ENCODE measurements around the gene ASPDH. TPM values are rescaled to one million over a fixed set of nuclear protein-coding genes. Genes with fewer than 3 reads are reported as not detected.

The ASPDH gene
- total RNA-seq, 1 experiment from 2014 or later, result not detected

DNA sequence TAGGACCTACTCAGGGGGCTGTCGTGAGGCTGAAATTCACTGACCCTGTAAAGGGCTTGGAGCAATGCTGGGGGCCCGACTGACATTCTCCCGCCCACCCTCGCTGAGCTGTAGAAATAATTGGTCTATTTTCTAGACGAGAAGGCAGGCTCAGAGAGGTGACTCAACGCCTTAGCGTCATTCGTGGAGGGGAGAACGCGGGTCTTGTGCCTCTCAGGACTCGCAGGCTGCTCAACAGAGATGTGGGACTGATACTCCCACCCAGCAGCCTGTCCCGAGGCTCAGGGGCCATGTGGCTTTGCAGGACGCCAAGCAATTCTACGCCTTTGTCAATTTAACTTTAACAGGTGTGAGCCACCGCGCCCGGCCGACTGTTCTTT is 23.6 kb upstream of the ASPDH start:
- TF ChIP-seq, protein P1, sequence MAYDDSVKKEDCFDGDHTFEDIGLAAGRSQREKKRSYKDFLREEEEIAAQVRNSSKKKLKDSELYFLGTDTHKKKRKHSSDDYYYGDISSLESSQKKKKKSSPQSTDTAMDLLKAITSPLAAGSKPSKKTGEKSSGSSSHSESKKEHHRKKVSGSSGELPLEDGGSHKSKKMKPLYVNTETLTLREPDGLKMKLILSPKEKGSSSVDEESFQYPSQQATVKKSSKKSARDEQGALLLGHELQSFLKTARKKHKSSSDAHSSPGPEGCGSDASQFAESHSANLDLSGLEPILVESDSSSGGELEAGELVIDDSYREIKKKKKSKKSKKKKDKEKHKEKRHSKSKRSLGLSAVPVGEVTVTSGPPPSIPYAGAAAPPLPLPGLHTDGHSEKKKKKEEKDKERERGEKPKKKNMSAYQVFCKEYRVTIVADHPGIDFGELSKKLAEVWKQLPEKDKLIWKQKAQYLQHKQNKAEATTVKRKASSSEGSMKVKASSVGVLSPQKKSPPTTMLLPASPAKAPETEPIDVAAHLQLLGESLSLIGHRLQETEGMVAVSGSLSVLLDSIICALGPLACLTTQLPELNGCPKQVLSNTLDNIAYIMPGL (CRISPR knock-in tag; IDR thresholded peaks at IDR 0.05), result no peak
- TF ChIP-seq ZNF396 (CRISPR knock-in tag; IDR thresholded peaks at IDR 0.05; ENCODE audit: borderline replicate concordance), result no peak
- TF ChIP-seq MYBL2 (CRISPR knock-in tag; IDR thresholded peaks at IDR 0.05), result 0 out of 2 replicates have a peak, but pooled peaks have one; percentile 23
- TF ChIP-seq, protein P2, sequence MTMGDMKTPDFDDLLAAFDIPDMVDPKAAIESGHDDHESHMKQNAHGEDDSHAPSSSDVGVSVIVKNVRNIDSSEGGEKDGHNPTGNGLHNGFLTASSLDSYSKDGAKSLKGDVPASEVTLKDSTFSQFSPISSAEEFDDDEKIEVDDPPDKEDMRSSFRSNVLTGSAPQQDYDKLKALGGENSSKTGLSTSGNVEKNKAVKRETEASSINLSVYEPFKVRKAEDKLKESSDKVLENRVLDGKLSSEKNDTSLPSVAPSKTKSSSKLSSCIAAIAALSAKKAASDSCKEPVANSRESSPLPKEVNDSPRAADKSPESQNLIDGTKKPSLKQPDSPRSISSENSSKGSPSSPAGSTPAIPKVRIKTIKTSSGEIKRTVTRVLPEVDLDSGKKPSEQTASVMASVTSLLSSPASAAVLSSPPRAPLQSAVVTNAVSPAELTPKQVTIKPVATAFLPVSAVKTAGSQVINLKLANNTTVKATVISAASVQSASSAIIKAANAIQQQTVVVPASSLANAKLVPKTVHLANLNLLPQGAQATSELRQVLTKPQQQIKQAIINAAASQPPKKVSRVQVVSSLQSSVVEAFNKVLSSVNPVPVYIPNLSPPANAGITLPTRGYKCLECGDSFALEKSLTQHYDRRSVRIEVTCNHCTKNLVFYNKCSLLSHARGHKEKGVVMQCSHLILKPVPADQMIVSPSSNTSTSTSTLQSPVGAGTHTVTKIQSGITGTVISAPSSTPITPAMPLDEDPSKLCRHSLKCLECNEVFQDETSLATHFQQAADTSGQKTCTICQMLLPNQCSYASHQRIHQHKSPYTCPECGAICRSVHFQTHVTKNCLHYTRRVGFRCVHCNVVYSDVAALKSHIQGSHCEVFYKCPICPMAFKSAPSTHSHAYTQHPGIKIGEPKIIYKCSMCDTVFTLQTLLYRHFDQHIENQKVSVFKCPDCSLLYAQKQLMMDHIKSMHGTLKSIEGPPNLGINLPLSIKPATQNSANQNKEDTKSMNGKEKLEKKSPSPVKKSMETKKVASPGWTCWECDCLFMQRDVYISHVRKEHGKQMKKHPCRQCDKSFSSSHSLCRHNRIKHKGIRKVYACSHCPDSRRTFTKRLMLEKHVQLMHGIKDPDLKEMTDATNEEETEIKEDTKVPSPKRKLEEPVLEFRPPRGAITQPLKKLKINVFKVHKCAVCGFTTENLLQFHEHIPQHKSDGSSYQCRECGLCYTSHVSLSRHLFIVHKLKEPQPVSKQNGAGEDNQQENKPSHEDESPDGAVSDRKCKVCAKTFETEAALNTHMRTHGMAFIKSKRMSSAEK (CRISPR knock-in tag; IDR thresholded peaks at IDR 0.05; ENCODE audit: borderline replicate concordance), result no peak
- H3K36me3 Mint-ChIP-seq, result peaks cover 15% of the 10 kb centered on the region
- no peak overlapping the region for H3K27ac Mint-ChIP-seq
- ChIA-PET CTCF (interaction anchor here (0.7 to 8.5 kb wide), 71 partner anchors 9 to 465 kb away, joined by 3 to 200 read pairs (median 5); partner anchors contain the start of genes C19orf81, CLEC11A, JOSD2 and MYBPC2), POLR2A (interaction anchor here (0.6 to 1.2 kb wide), 3 partner anchors 19 to 168 kb away, joined by 3 to 5 read pairs (median 3); no protein-coding TSS in a partner anchor)
- ATAC-seq (no peak; the same call in 1 of the 2 replicates), DNase-seq (ENCODE audit: low spot score) (no peak)
- peaks cover 18% of the 10 kb centered on the region for H3K9me3 Mint-ChIP-seq
- peaks cover 13% of the 10 kb centered on the region for H3K27me3 Mint-ChIP-seq (ENCODE audit: low read depth)
- 0 out of 2 replicates have a peak, but pooled peaks cover 3% of the 10 kb centered on the region for H3K4me1 Mint-ChIP-seq
- H3K4me3 Mint-ChIP-seq, result no peak overlapping the region

DNA sequence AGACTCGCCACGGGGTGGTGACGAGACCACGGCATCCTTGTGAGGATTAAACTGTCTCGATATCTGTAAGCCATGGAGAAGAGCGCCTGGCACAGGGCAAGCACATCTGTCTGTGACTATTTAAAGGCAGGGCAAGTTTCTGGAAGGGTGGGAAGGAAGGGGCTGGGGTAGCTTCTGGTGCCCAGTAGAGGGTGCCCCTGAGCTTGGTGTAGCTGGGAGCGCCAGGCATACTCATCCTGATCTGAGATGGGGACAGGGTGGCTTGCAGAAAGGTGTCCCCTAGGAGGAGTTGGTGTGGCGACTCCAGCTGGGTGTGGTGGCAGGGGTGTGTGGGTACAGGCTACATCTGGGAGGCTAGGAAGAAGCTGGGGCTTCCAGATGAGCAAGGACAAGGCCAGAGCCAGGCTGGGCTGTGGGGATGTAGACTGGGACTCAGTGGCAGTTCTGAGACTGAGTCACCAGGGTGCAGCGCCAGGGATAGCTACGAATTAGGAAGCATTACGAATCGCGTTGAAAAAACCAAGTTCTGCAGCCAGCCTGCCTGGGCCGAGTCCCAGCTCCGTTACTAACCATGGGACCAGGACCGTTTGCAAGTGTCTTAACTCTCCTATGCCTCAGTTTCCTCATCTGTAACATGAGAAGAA is 23.1 kb upstream of the ASPDH start:
- no peak for DNase-seq (ENCODE audit: low spot score)
- TF ChIP-seq TEAD4 (CRISPR knock-in tag; IDR thresholded peaks at IDR 0.05) (no peak), NR1H2 (CRISPR knock-in tag; IDR thresholded peaks at IDR 0.05) (no peak), ZNF263 (CRISPR knock-in tag; IDR thresholded peaks at IDR 0.05; ENCODE audit: low read depth) (no peak), TCF7 (CRISPR knock-in tag; IDR thresholded peaks at IDR 0.05; ENCODE audit: low read depth) (no peak), ZNF423 (CRISPR knock-in tag; IDR thresholded peaks at IDR 0.05) (no peak), SMAD3 (CRISPR knock-in tag; IDR thresholded peaks at IDR 0.05; ENCODE audit: borderline replicate concordance) (no peak), ETV6 (CRISPR knock-in tag; IDR thresholded peaks at IDR 0.05) (no peak), CREM (CRISPR knock-in tag; IDR thresholded peaks at IDR 0.05) (no peak), FOXP1 (CRISPR knock-in tag; IDR thresholded peaks at IDR 0.05; ENCODE audit: borderline replicate concordance) (no peak), FOXJ3 (CRISPR knock-in tag; IDR thresholded peaks at IDR 0.05; ENCODE audit: borderline replicate concordance) (no peak), TP53 (CRISPR knock-in tag; IDR thresholded peaks at IDR 0.05) (no peak), GTF2I (CRISPR knock-in tag; conservative IDR thresholded peaks at IDR 0.05) (no peak)
- TF ChIP-seq, protein P3, sequence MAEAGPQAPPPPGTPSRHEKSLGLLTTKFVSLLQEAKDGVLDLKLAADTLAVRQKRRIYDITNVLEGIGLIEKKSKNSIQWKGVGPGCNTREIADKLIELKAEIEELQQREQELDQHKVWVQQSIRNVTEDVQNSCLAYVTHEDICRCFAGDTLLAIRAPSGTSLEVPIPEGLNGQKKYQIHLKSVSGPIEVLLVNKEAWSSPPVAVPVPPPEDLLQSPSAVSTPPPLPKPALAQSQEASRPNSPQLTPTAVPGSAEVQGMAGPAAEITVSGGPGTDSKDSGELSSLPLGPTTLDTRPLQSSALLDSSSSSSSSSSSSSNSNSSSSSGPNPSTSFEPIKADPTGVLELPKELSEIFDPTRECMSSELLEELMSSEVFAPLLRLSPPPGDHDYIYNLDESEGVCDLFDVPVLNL (CRISPR knock-in tag; IDR thresholded peaks at IDR 0.05; ENCODE audit: borderline replicate concordance, low read depth), result no peak
- TF ChIP-seq, protein P4, sequence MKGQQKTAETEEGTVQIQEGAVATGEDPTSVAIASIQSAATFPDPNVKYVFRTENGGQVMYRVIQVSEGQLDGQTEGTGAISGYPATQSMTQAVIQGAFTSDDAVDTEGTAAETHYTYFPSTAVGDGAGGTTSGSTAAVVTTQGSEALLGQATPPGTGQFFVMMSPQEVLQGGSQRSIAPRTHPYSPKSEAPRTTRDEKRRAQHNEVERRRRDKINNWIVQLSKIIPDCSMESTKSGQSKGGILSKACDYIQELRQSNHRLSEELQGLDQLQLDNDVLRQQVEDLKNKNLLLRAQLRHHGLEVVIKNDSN (CRISPR knock-in tag; IDR thresholded peaks at IDR 0.05), result no peak
- POLR2A ChIA-PET, result no interaction called here
- CTCF ChIA-PET, result interaction anchor here (0.6 to 8.5 kb wide), 45 partner anchors 9 to 385 kb away, joined by 3 to 200 read pairs (median 6); partner anchors contain the start of genes C19orf81 and JOSD2
- 0 out of 2 replicates have a peak, but pooled peaks cover 1% of the 10 kb centered on the region for H3K4me1 Mint-ChIP-seq
- peaks cover 16% of the 10 kb centered on the region for H3K36me3 Mint-ChIP-seq
- H3K4me3 Mint-ChIP-seq, result no peak overlapping the region
- H3K27ac Mint-ChIP-seq, result no peak overlapping the region
- peaks cover 17% of the 10 kb centered on the region for H3K27me3 Mint-ChIP-seq (ENCODE audit: low read depth)
- peaks cover 21% of the 10 kb centered on the region for H3K9me3 Mint-ChIP-seq
- no peak for ATAC-seq

All from WTC11 (cell line).